Measurements from ENCODE around the gene KCTD20.
"Not testable (repeated sequence)": the region's sequence is repeated elsewhere in the genome, so short reads cannot be mapped to it uniquely, and the experiment has no call there.

The KCTD20 gene

DNA sequence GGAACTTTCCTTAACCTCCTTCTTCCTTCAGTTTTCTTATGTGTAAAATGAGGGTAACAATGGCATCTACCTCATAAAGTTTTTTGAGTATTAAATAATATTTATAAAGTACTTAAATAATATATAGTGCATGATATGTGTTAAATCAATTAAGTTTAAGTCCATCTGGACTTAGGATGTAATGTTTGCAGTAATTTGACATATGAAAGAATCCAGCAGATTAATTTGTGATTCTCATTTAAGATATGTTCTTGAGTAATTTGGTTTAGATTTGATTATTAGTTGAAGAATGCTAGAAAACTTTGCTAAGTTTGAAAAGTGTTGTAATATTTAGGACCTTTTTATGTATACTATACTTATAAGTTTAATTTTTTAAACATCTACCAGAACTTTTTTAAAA lies 18.1 kb downstream of the KCTD20 start:
- H3K4me1 Mint-ChIP-seq (ENCODE audit: low read depth in 2 of 2), result peaks cover 22 to 39% of the 10 kb centered on the region in 2 donors
- H3K4me3 Mint-ChIP-seq, result no peak overlapping the region
- H3K27ac Mint-ChIP-seq, result peak overlapping the region in 1 of 2 donors; percentile 19
- H3K36me3 Mint-ChIP-seq (ENCODE audit: insufficient read depth), result no peaks in the 10 kb centered on the region
- H3K9me3 Mint-ChIP-seq, result no peaks in the 10 kb centered on the region
- ATAC-seq (replicated peaks) (no peak), DNase-seq (no peak)
- no peaks in the 10 kb centered on the region for H3K27me3 Mint-ChIP-seq

DNA sequence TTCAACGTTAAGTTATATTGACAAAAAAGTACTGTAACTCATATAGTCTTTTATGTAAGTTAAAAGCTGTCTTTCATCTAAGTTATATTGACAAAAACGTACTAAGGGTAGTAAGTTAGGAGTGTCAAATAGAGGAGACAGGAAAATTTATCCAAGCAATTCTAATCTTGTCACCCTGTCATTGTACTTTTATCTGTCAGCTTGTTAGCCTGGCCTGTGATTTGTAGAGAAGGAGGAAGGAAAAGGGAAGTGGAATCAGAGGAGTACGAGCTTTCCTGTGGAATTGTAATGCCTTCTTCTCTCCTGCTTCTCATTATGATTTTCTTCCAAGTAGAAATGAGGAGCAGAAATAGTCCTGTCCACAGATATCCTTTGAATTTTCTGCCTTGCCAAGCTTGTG lies 18.8 kb downstream of the KCTD20 start:
- H3K4me1 Mint-ChIP-seq (ENCODE audit: low read depth in 2 of 2), result peaks cover 21 to 42% of the 10 kb centered on the region in 2 donors
- peak overlapping the region in 1 of 2 donors; percentile 19 for H3K27ac Mint-ChIP-seq
- no peaks in the 10 kb centered on the region for H3K27me3 Mint-ChIP-seq
- no peaks in the 10 kb centered on the region for H3K9me3 Mint-ChIP-seq
- DNase-seq (no peak), ATAC-seq (replicated peaks) (no peak)
- H3K4me3 Mint-ChIP-seq, result no peak overlapping the region
- no peaks in the 10 kb centered on the region for H3K36me3 Mint-ChIP-seq (ENCODE audit: insufficient read depth)

GRCh38 chr6:36463676-36464075 lies 20.9 kb downstream of the KCTD20 start:
- Mint-ChIP-seq H3K36me3 (ENCODE audit: insufficient read depth) (no peaks in the 10 kb centered on the region), H3K9me3 (no peaks in the 10 kb centered on the region), H3K27me3 (no peaks in the 10 kb centered on the region), H3K4me3 (no peak overlapping the region), H3K27ac (peak overlapping the region in 1 of 2 donors; percentile 51), H3K4me1 (ENCODE audit: low read depth in 2 of 2) (peaks cover 15 to 39% of the 10 kb centered on the region in 2 donors)
- DNase-seq (no peak), ATAC-seq (replicated peaks) (no peak)

GRCh38 chr6:36464233-36464632 lies 21.4 kb downstream of the KCTD20 start:
- H3K36me3 Mint-ChIP-seq (ENCODE audit: insufficient read depth), result peaks cover 3% of the 10 kb centered on the region
- DNase-seq (no peak), ATAC-seq (replicated peaks) (no peak)
- H3K4me3 Mint-ChIP-seq, result no peak overlapping the region
- no peaks in the 10 kb centered on the region for H3K27me3 Mint-ChIP-seq
- peaks cover 19 to 43% of the 10 kb centered on the region in 2 donors for H3K4me1 Mint-ChIP-seq (ENCODE audit: low read depth in 2 of 2)
- H3K27ac Mint-ChIP-seq, result peak overlapping the region; percentile 10 to 51
- no peaks in the 10 kb centered on the region for H3K9me3 Mint-ChIP-seq

DNA sequence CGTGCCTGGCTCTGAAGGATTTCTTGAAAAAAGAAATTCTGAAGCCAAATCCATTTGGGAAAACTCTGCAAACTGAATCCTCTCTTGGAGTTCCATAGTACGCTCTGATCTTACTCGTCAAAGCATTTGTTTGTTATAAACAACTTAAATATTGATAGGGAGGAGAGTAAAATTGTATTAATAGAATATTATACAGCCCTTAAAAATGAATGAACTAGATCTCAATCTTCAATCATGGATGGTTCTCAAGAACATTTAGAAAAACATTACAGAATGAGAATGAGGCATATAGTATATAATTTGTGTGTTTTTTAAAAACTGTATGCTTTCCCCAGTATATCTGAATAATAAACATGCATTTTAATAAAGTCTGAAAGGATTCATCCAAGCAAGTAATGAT lies 24.8 kb downstream of the KCTD20 start:
- H3K4me3 Mint-ChIP-seq, result no peak overlapping the region
- H3K27me3 Mint-ChIP-seq, result no peaks in the 10 kb centered on the region
- H3K4me1 Mint-ChIP-seq (ENCODE audit: low read depth in 2 of 2), result peaks cover 13 to 30% of the 10 kb centered on the region in 2 donors
- ATAC-seq (replicated peaks) (no peak), DNase-seq (no peak)
- H3K27ac Mint-ChIP-seq, result no peak overlapping the region
- no peaks in the 10 kb centered on the region for H3K9me3 Mint-ChIP-seq
- peaks cover 25% of the 10 kb centered on the region for H3K36me3 Mint-ChIP-seq (ENCODE audit: insufficient read depth)

- peak overlapping the region; percentile 3 to 95 for H3K27ac Mint-ChIP-seq
- no peaks in the 10 kb centered on the region for H3K27me3 Mint-ChIP-seq
- H3K4me3 Mint-ChIP-seq, result no peak overlapping the region
- DNase-seq (no peak), ATAC-seq (replicated peaks) (no peak)
- H3K36me3 Mint-ChIP-seq (ENCODE audit: insufficient read depth), result peaks cover 36% of the 10 kb centered on the region
- peaks cover 8 to 20% of the 10 kb centered on the region in 2 donors for H3K4me1 Mint-ChIP-seq (ENCODE audit: low read depth in 2 of 2)
- no peaks in the 10 kb centered on the region for H3K9me3 Mint-ChIP-seq
Measured at GRCh38 chr6:36469148-36469661, 26.4 kb downstream of the KCTD20 start.

- Mint-ChIP-seq H3K27me3 (no peaks in the 10 kb centered on the region), H3K27ac (peak overlapping the region; percentile 3 to 6), H3K9me3 (no peaks in the 10 kb centered on the region), H3K4me3 (no peak overlapping the region), H3K4me1 (ENCODE audit: low read depth in 2 of 2) (peaks cover 4 to 20% of the 10 kb centered on the region in 2 donors), H3K36me3 (ENCODE audit: insufficient read depth) (peaks cover 43% of the 10 kb centered on the region)
- ATAC-seq (replicated peaks) (no peak), DNase-seq (no peak)
Measured at GRCh38 chr6:36469946-36470345, 27.1 kb downstream of the KCTD20 start.

DNA sequence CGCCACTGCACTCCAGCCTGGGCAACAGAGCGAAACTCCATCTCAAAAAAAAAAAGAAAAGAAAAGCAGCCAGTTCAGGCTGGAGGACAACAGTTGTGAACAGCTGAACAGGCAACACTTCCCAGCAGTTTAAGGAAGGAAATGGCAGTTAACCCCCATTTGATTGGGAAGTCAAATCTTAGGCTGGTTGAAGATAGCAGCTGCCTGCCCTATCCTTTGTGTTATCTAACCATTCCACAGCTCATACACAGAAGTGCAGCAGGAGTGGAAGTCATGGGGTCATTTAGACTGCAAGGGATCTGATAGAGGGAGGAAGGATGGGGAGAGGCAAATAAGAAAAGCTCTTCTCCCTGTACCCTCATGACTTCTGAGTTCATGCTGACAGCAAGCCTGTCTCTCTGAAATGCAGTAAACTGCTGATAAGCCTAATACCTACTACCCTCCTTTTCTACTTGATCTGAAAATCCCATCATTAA lies 35.3 kb downstream of the KCTD20 start:
- peaks cover 9 to 11% of the 10 kb centered on the region in 2 donors for H3K4me1 Mint-ChIP-seq (ENCODE audit: low read depth in 2 of 2)
- no peaks in the 10 kb centered on the region for H3K9me3 Mint-ChIP-seq
- H3K27ac Mint-ChIP-seq, result peak overlapping the region in 1 of 2 donors; percentile 25
- DNase-seq (no peak), ATAC-seq (replicated peaks) (no peak)
- H3K4me3 Mint-ChIP-seq, result no peak overlapping the region
- peaks cover 70% of the 10 kb centered on the region for H3K36me3 Mint-ChIP-seq (ENCODE audit: insufficient read depth)
- H3K27me3 Mint-ChIP-seq, result no peaks in the 10 kb centered on the region

DNA sequence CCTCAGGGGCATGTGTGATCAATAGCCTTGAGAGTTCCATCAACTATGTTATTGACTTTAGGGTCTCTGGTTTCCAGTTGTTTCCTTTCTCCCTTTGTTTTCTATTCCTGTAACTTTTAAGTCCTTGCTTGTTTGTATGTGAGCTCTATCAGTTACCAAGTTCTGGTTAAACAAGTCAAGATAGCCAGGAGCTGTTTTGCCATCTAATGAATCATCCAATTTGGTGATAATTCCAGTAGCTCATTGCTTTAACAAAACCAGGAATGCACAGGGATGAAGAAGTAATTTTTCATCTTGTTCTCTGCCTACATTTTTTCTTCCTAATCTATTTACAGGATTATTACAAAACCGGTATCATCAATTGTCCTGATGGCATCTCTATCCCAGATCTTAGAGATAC lies 36.5 kb downstream of the KCTD20 start:
- no peak overlapping the region for H3K4me3 Mint-ChIP-seq
- H3K36me3 Mint-ChIP-seq (ENCODE audit: insufficient read depth), result peaks cover 73% of the 10 kb centered on the region
- H3K4me1 Mint-ChIP-seq (ENCODE audit: low read depth in 2 of 2), result peaks cover 9 to 11% of the 10 kb centered on the region in 2 donors
- H3K9me3 Mint-ChIP-seq, result no peaks in the 10 kb centered on the region
- H3K27ac Mint-ChIP-seq, result peak overlapping the region; percentile 31 to 55
- DNase-seq (no peak), ATAC-seq (replicated peaks) (no peak)
- no peaks in the 10 kb centered on the region for H3K27me3 Mint-ChIP-seq

- not testable (repeated sequence) for DNase-seq; H3K9me3 Mint-ChIP-seq; H3K27me3 Mint-ChIP-seq; H3K4me3 Mint-ChIP-seq; H3K4me1 Mint-ChIP-seq (ENCODE audit: low read depth in 2 of 2); ATAC-seq (replicated peaks)
- Mint-ChIP-seq H3K27ac (peak overlapping the region; percentile 39 to 59), H3K36me3 (ENCODE audit: insufficient read depth) (peaks cover 71% of the 10 kb centered on the region)
Measured at GRCh38 chr6:36483326-36483725, 40.5 kb downstream of the KCTD20 start.

DNA sequence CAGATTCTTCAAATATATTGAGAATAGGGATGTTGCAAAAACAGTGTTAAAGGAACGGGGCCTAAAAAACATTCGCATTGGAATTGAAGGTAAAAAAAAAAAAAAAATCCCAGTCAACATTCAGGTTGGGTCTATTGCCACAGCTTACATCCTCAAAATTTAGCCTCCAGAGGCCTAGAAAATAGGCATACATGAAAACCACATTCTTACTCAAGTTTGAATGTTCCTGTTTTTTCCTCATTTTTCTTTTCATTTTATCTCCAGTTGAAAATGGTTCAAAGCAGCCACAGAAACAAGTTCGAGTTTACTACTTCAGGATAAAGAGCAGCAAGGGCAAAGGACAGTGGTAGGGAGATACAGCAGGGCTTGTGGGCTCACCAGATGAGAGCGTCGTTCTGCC lies 41.9 kb downstream of the KCTD20 start:
- ATAC-seq (replicated peaks) (no peak), DNase-seq (no peak)
- Mint-ChIP-seq H3K4me3 (no peak overlapping the region), H3K36me3 (ENCODE audit: insufficient read depth) (peaks cover 66% of the 10 kb centered on the region), H3K9me3 (no peaks in the 10 kb centered on the region), H3K27ac (peak overlapping the region; percentile 65 to 66), H3K4me1 (ENCODE audit: low read depth in 2 of 2) (peaks cover 3 to 9% of the 10 kb centered on the region in 2 donors), H3K27me3 (no peaks in the 10 kb centered on the region)

- peak overlapping the region; percentile 52 to 59 for H3K27ac Mint-ChIP-seq
- H3K27me3 Mint-ChIP-seq, result no peaks in the 10 kb centered on the region
- ATAC-seq (replicated peaks) (no peak), DNase-seq (no peak)
- no peaks in the 10 kb centered on the region for H3K9me3 Mint-ChIP-seq
- H3K36me3 Mint-ChIP-seq (ENCODE audit: insufficient read depth), result peaks cover 60% of the 10 kb centered on the region
- no peak overlapping the region for H3K4me3 Mint-ChIP-seq
- peaks cover 3 to 12% of the 10 kb centered on the region in 2 donors for H3K4me1 Mint-ChIP-seq (ENCODE audit: low read depth in 2 of 2)
Measured at GRCh38 chr6:36487698-36488097, 44.9 kb downstream of the KCTD20 start.

GRCh38 chr6:36488221-36488620 lies 45.4 kb downstream of the KCTD20 start:
- no peaks in the 10 kb centered on the region for H3K9me3 Mint-ChIP-seq
- peak overlapping the region; percentile 52 to 59 for H3K27ac Mint-ChIP-seq
- no peak for ATAC-seq (replicated peaks)
- peaks cover 60% of the 10 kb centered on the region for H3K36me3 Mint-ChIP-seq (ENCODE audit: insufficient read depth)
- no peak for DNase-seq
- no peaks in the 10 kb centered on the region for H3K27me3 Mint-ChIP-seq
- no peak overlapping the region for H3K4me3 Mint-ChIP-seq
- peaks cover 3 to 14% of the 10 kb centered on the region in 2 donors for H3K4me1 Mint-ChIP-seq (ENCODE audit: low read depth in 2 of 2)

- ATAC-seq (replicated peaks), result no peak
- H3K4me1 Mint-ChIP-seq (ENCODE audit: low read depth in 2 of 2), result peaks cover 7 to 21% of the 10 kb centered on the region in 2 donors
- H3K27ac Mint-ChIP-seq, result no peak overlapping the region
- H3K9me3 Mint-ChIP-seq, result no peaks in the 10 kb centered on the region
- no peak overlapping the region for H3K4me3 Mint-ChIP-seq
- H3K27me3 Mint-ChIP-seq, result no peaks in the 10 kb centered on the region
- no peak for DNase-seq
- H3K36me3 Mint-ChIP-seq (ENCODE audit: insufficient read depth), result peaks cover 60% of the 10 kb centered on the region
Measured at GRCh38 chr6:36489426-36489825, 46.6 kb downstream of the KCTD20 start.

Measured in effector memory CD8-positive, alpha-beta T cell (primary cell).